A673 (cell line): ENCODE results near the gene STT3B. TPM values are rescaled to one million over a fixed set of nuclear protein-coding genes. Genes with fewer than 3 reads are reported as not detected.

Source experiments
- BruUV-seq: library from RNA; stranded (reverse); fragments of 400-500 nt; replicated peaks from 2 replicates; lab custom pipeline; 2021; lab: Mats Ljungman, UMichigan
- CTCF ChIA-PET: fragments of 300-600 bp; sonication (Branson Sonifier 250); formaldehyde crosslinking; loops from one replicate; lab custom pipeline; 2022; ENCODE audit warnings: antibody characterized with exemption; lab: Charles Lee
- POLR2A ChIA-PET: fragments of 300-600 bp; sonication (Branson Sonifier 250); formaldehyde crosslinking; loops from one replicate; lab custom pipeline; 2022; ENCODE audit warnings: antibody characterized with exemption; ENCODE audit not compliant: low non-redundant PET; lab: Charles Lee
- DNase-seq: peaks from one replicate; pipeline ENCODE4 v3.0.0-alpha.2; 2015; ENCODE audit warnings: low spot score
- H3K27ac ChIP-seq: fragments of 200-600 bp; sonication (generic); 2 replicates; pipeline ENCODE4 v1.5.1; 2016; ENCODE audit warnings: mixed run types, low read depth, mild to moderate bottlenecking, mixed read lengths, antibody characterized with exemption, low read length; ENCODE audit not compliant: poor library complexity, severe bottlenecking
- H3K27me3 ChIP-seq: fragments of 200-600 bp; sonication (generic); replicated peaks from 2 replicates; pipeline ENCODE4 v1.6.1; 2017; ENCODE audit warnings: mixed run types, low read depth, mild to moderate bottlenecking, mixed read lengths, antibody characterized with exemption, low read length; ENCODE audit not compliant: insufficient read depth, poor library complexity
- H3K36me3 ChIP-seq: fragments of 200-600 bp; sonication (generic); 2 replicates; pipeline ENCODE4 v1.6.1; 2016; ENCODE audit warnings: mixed run types, mild to moderate bottlenecking, mixed read lengths, antibody characterized with exemption, low read length; ENCODE audit not compliant: insufficient read depth, poor library complexity, severe bottlenecking
- H3K4me1 ChIP-seq: fragments of 200-600 bp; sonication (generic); 2 replicates; pipeline ENCODE4 v1.6.1; 2017; ENCODE audit warnings: mixed run types, mild to moderate bottlenecking, mixed read lengths, antibody characterized with exemption, low read length; ENCODE audit not compliant: insufficient read depth, poor library complexity, severe bottlenecking
- H3K4me3 ChIP-seq: fragments of 200-600 bp; sonication (generic); 2 replicates; pipeline ENCODE4 v1.5.1; 2016; ENCODE audit warnings: low read depth, mixed run types, mild to moderate bottlenecking, mixed read lengths, low read length; ENCODE audit not compliant: poor library complexity, severe bottlenecking
- H3K9me3 ChIP-seq: fragments of 200-600 bp; sonication (generic); 2 replicates; pipeline ENCODE4 v1.6.1; 2016; ENCODE audit warnings: mixed run types, low read depth, mild to moderate bottlenecking, mixed read lengths, antibody characterized with exemption, low read length; ENCODE audit not compliant: poor library complexity, severe bottlenecking
- EZH2 ChIP-seq: fragments of 200-600 bp; sonication (generic); IDR thresholded peaks from 2 replicates; pipeline ENCODE4 v1.6.1; 2017; ENCODE audit warnings: borderline replicate concordance, low read depth, mild to moderate bottlenecking, mixed read lengths, antibody characterized with exemption, low read length; ENCODE audit not compliant: poor library complexity, severe bottlenecking
- intact Hi-C: fragments of 100-400 bp; cut with micrococcal nuclease; formaldehyde crosslinking; loops from one replicate; pipeline ENCODE4 v1.10.0; 2022; ENCODE audit not compliant: unreplicated experiment
- total RNA-seq: library from RNA; stranded (reverse); gene quantifications from 2 replicates; pipeline ENCODE4 v1.2.3, GENCODE V29; 2021
- TF ChIP-seq, protein P1 (sequence below): fragments of 300-800, 200-600 bp; sonication (generic); conservative IDR thresholded peaks from 2 replicates; pipeline ENCODE4 v1.5.1; 2017; ENCODE audit warnings: low read depth, mild to moderate bottlenecking, antibody characterized with exemption, low read length, moderate library complexity, mixed read lengths

The STT3B gene
- total RNA-seq, 1 experiment from 2014 or later, result 137 TPM

DNA sequence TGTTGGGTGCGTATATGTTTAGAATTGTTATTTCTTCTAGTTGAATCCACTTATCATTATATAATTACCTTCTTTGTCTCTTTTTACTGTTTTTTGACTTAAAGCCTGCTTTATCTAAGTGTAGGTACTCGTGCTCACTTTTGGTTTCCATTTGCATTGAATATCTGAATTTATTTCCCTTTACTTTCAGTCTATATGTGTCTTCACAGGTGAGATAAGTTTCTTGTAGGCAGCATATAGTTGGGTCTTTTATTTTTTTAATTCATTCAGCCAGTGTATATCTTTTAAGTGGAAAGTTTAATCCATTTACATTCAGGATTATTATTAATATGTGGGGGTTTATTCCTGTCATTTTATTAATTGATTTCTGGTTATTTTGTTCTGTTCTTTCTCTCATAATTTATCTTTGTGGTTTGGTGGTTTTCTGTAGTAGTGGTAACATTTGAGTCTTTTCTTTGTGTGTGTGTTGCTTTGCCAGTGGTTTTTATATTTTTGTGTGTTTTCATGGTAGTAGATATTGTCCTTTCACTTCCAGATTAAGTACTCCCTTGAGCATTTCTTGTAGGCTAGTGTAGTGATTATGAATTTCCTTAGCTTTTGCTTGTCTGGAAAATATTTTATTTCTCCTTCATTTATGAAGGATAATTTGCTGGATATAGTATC lies 27.3 kb downstream of the STT3B start:
- TF ChIP-seq EZH2, result no peak
- TF ChIP-seq, protein P1, sequence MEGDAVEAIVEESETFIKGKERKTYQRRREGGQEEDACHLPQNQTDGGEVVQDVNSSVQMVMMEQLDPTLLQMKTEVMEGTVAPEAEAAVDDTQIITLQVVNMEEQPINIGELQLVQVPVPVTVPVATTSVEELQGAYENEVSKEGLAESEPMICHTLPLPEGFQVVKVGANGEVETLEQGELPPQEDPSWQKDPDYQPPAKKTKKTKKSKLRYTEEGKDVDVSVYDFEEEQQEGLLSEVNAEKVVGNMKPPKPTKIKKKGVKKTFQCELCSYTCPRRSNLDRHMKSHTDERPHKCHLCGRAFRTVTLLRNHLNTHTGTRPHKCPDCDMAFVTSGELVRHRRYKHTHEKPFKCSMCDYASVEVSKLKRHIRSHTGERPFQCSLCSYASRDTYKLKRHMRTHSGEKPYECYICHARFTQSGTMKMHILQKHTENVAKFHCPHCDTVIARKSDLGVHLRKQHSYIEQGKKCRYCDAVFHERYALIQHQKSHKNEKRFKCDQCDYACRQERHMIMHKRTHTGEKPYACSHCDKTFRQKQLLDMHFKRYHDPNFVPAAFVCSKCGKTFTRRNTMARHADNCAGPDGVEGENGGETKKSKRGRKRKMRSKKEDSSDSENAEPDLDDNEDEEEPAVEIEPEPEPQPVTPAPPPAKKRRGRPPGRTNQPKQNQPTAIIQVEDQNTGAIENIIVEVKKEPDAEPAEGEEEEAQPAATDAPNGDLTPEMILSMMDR, result no peak
- Histone ChIP-seq H3K27me3 (no peaks in the 10 kb centered on the region), H3K4me1 (peaks cover 4% of the 10 kb centered on the region), H3K9me3 (peaks cover 17% of the 10 kb centered on the region), H3K36me3 (no peaks in the 10 kb centered on the region), H3K27ac (no peak overlapping the region), H3K4me3 (no peak overlapping the region)
- DNase-seq, result no peak
- no TSS peak for BruUV-seq
- ChIA-PET POLR2A (no interaction called here), CTCF (no interaction called here)
- intact Hi-C loops, result no loop called here

- POLR2A ChIA-PET, result no interaction called here
- intact Hi-C loops, result no loop called here
- H3K27me3 ChIP-seq, result no peaks in the 10 kb centered on the region
- H3K9me3 ChIP-seq, result peaks cover 14% of the 10 kb centered on the region
- CTCF ChIA-PET, result no interaction called here
- H3K27ac ChIP-seq, result no peak overlapping the region
- DNase-seq, result no peak
- no peak for TF ChIP-seq EZH2
- TF ChIP-seq, protein P1, result no peak
- no peaks in the 10 kb centered on the region for H3K36me3 ChIP-seq
- BruUV-seq, result no TSS peak
- H3K4me3 ChIP-seq, result no peak overlapping the region
- H3K4me1 ChIP-seq, result peaks cover 4% of the 10 kb centered on the region
Observed at GRCh38 chr3:31561891-31562290, 29.2 kb downstream of the STT3B start.

DNA sequence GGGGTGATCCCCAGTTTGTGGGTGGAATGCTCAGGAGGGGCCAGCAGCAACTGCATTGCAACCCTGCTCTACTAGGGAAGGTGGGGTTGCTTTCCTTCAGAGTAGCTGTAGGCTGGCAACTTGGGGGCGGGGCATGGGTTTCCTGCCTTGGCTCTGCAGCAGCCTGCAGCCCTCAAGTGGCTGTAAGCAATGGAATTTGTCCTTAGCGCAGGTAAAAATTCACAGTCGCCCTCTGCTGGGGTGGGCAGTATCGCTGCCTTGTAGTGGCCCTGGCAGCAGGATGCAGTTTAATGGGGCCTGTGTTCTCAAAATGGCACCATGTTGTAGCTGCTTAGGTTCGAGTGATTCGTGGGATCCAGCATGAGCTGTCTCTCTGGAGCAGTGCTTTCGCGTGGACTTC lies 29.8 kb downstream of the STT3B start:
- peaks cover 10% of the 10 kb centered on the region for H3K9me3 ChIP-seq
- H3K4me3 ChIP-seq, result no peak overlapping the region
- no peak for DNase-seq
- H3K27ac ChIP-seq, result no peak overlapping the region
- peaks cover 4% of the 10 kb centered on the region for H3K4me1 ChIP-seq
- H3K36me3 ChIP-seq, result no peaks in the 10 kb centered on the region
- CTCF ChIA-PET, result no interaction called here
- H3K27me3 ChIP-seq, result no peaks in the 10 kb centered on the region
- intact Hi-C loops, result no loop called here
- POLR2A ChIA-PET, result no interaction called here
- no TSS peak for BruUV-seq
- TF ChIP-seq EZH2, result no peak
- TF ChIP-seq, protein P1, result 0 out of 2 replicates have a peak, but pooled peaks have one; percentile 8
